C4-2B (cell line): ENCODE data around the gene ZDHHC13.

Experiments used
- ZFX ChIP-seq: fragments of 450-650 bp; IDR thresholded peaks from 2 replicates; pipeline ENCODE4 v1.6.1; 2017
- TF ChIP-seq, protein P1 (sequence below): fragments of 450-650 bp; conservative IDR thresholded peaks from 2 replicates; pipeline ENCODE4 v1.5.1; 2017; ENCODE audit warnings: mild to moderate bottlenecking

DNA sequence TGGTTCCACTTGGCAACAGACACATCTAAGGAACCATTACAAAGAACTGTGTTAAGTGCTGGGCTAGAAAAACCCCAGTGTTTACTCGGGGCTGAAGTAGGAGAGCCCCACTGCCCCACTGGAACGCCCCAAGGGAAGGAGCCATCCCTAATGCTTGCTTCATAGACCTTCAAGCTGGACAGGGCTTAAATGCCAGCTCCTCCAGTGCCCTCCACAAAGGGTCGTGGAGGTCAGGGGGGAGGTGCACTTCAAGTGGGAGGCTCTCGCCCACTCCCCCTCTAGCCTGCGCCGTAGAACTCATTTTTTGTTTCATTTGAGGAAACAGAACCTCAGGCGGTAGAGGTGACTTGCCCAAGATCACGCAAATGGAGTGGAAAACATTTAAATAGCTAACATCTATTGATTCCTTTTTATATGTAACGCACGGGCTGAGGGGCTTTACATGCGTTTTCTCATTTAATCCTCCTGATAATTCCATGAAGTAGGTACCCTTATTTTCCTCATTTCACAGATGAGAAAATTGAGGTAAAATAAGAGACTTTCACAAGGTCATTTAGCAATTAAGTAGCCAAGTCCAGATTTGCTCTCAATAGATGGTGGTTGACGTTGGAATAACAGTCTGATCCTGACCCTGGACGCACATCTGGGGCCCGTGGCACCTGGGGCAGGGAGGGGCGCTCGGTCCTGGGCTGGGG is 545 bp upstream of the ZDHHC13 start:
- TF ChIP-seq, protein P1, sequence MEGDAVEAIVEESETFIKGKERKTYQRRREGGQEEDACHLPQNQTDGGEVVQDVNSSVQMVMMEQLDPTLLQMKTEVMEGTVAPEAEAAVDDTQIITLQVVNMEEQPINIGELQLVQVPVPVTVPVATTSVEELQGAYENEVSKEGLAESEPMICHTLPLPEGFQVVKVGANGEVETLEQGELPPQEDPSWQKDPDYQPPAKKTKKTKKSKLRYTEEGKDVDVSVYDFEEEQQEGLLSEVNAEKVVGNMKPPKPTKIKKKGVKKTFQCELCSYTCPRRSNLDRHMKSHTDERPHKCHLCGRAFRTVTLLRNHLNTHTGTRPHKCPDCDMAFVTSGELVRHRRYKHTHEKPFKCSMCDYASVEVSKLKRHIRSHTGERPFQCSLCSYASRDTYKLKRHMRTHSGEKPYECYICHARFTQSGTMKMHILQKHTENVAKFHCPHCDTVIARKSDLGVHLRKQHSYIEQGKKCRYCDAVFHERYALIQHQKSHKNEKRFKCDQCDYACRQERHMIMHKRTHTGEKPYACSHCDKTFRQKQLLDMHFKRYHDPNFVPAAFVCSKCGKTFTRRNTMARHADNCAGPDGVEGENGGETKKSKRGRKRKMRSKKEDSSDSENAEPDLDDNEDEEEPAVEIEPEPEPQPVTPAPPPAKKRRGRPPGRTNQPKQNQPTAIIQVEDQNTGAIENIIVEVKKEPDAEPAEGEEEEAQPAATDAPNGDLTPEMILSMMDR, result no peak
- TF ChIP-seq ZFX, result no peak
